ENCODE measurements around the gene PRKD1.

DNA sequence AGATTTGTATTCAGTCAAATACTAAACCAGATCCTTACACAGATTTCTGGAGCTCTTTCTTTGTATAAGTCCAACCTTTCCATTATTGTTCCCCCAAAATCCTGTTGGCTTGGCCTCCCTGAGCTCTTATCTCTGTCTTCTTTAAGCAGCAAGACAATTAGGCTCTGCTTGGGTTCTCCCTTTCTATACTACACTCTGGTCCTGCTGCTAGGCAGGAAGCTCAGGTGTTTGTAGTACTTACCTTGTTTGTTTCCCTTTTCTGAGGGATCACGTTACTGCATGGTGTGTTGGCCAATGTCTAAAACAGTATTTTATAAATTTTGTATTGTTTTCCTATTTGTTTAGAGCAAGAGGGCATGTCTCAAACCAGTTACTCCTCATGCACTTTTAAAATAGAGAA is 192.9 kb downstream of the PRKD1 start:
- TF ChIP-seq, protein P1, sequence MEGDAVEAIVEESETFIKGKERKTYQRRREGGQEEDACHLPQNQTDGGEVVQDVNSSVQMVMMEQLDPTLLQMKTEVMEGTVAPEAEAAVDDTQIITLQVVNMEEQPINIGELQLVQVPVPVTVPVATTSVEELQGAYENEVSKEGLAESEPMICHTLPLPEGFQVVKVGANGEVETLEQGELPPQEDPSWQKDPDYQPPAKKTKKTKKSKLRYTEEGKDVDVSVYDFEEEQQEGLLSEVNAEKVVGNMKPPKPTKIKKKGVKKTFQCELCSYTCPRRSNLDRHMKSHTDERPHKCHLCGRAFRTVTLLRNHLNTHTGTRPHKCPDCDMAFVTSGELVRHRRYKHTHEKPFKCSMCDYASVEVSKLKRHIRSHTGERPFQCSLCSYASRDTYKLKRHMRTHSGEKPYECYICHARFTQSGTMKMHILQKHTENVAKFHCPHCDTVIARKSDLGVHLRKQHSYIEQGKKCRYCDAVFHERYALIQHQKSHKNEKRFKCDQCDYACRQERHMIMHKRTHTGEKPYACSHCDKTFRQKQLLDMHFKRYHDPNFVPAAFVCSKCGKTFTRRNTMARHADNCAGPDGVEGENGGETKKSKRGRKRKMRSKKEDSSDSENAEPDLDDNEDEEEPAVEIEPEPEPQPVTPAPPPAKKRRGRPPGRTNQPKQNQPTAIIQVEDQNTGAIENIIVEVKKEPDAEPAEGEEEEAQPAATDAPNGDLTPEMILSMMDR (IDR thresholded peaks at IDR 0.05), result no peak
- no peak for TF ChIP-seq POLR2A (IDR thresholded peaks at IDR 0.05)
- no peak for TF ChIP-seq POLR2AphosphoS5 (IDR thresholded peaks at IDR 0.05)
- no peak for TF ChIP-seq EP300 (IDR thresholded peaks at IDR 0.05; ENCODE audit: low read depth)
